H1 (cell line): ENCODE data around the gene RBM19. TPM values are rescaled to one million over a fixed set of nuclear protein-coding genes. Genes with fewer than 3 reads are reported as not detected.

Experiments
- BRCA1 ChIP-seq: IDR thresholded peaks from 2 replicates; pipeline ENCODE4 v1.6.1; 2012; ENCODE audit warnings: low read depth, low read length, improper control_type of control experiment
- CHD1 ChIP-seq: IDR thresholded peaks from 2 replicates; pipeline ENCODE4 v1.6.1; 2012; ENCODE audit warnings: low read depth, low read length, improper control_type of control experiment
- HDAC6 ChIP-seq: IDR thresholded peaks from one replicate; pipeline ENCODE4 v1.7.1; 2012; ENCODE audit warnings: low read depth, mild to moderate bottlenecking, inconsistent platforms, low read length, moderate library complexity
- JUND ChIP-seq: IDR thresholded peaks from 2 replicates; pipeline ENCODE4 v1.6.1; 2011; ENCODE audit warnings: mild to moderate bottlenecking, improper control_type of control experiment, low read length
- polyA plus RNA-seq, 7 experiments: library from polyadenylated mRNA; depleted of rRNA in 3 of 7; stranded (reverse) in 5 of 7; unstranded in 2 of 7; fragments of >200 nt in 5 of 7; fragments of 200-250 nt in 2 of 7; gene quantifications; 1 replicate in 5 of 7; 2 replicates in 1 of 7; 4 replicates in 1 of 7; pipeline versions ENCODE4 v1.2.1 to v1.2.3, GENCODE V29; 2011 to 2013; ENCODE audit warnings: missing spikeins in 2 of 7, mixed read lengths in 2 of 7
- total RNA-seq: library from RNA; stranded (reverse); fragmentation: NEBNext Ultra II Directional; extraction: Animal tissue kit (Norgen Biotek cat#: 25700); gene quantifications from 2 replicates; pipeline ENCODE4 v1.2.1, GENCODE V29; 2021
- TF ChIP-seq, protein P1 (sequence below): fragments of 300-600 bp; sonication (generic); IDR thresholded peaks from 2 replicates; pipeline ENCODE4 v1.7.1; 2012; ENCODE audit warnings: low read length, moderate library complexity, mild to moderate bottlenecking, inconsistent platforms; ENCODE audit not compliant: insufficient replicate concordance

Gene RBM19
- total and polyA plus RNA-seq, 2 of the 8 experiments (the other 6 are each of a cell fraction or from before 2014, with no cell fraction given), result 23.4 to 61.9 TPM

DNA sequence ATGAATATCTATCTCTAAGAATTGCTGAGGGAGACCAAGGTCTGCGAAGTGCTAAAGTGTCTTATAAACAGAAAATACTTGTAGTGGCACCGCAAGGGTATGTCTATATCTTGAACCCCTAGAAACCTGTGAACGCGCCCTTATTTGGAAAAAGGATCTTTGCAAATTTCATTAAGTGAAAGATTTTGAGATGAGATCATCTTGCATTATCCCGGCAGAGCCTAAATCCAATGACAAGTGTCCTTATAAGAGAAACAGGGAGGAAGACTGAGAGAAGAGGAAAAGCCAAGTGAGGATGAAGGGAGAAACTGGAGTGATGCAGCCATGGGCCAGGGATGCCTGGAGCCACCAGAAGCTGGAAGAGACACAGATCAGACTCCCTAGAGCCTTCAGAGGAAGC is 27.7 kb downstream of the RBM19 start (continued):
- TF ChIP-seq, protein P1, sequence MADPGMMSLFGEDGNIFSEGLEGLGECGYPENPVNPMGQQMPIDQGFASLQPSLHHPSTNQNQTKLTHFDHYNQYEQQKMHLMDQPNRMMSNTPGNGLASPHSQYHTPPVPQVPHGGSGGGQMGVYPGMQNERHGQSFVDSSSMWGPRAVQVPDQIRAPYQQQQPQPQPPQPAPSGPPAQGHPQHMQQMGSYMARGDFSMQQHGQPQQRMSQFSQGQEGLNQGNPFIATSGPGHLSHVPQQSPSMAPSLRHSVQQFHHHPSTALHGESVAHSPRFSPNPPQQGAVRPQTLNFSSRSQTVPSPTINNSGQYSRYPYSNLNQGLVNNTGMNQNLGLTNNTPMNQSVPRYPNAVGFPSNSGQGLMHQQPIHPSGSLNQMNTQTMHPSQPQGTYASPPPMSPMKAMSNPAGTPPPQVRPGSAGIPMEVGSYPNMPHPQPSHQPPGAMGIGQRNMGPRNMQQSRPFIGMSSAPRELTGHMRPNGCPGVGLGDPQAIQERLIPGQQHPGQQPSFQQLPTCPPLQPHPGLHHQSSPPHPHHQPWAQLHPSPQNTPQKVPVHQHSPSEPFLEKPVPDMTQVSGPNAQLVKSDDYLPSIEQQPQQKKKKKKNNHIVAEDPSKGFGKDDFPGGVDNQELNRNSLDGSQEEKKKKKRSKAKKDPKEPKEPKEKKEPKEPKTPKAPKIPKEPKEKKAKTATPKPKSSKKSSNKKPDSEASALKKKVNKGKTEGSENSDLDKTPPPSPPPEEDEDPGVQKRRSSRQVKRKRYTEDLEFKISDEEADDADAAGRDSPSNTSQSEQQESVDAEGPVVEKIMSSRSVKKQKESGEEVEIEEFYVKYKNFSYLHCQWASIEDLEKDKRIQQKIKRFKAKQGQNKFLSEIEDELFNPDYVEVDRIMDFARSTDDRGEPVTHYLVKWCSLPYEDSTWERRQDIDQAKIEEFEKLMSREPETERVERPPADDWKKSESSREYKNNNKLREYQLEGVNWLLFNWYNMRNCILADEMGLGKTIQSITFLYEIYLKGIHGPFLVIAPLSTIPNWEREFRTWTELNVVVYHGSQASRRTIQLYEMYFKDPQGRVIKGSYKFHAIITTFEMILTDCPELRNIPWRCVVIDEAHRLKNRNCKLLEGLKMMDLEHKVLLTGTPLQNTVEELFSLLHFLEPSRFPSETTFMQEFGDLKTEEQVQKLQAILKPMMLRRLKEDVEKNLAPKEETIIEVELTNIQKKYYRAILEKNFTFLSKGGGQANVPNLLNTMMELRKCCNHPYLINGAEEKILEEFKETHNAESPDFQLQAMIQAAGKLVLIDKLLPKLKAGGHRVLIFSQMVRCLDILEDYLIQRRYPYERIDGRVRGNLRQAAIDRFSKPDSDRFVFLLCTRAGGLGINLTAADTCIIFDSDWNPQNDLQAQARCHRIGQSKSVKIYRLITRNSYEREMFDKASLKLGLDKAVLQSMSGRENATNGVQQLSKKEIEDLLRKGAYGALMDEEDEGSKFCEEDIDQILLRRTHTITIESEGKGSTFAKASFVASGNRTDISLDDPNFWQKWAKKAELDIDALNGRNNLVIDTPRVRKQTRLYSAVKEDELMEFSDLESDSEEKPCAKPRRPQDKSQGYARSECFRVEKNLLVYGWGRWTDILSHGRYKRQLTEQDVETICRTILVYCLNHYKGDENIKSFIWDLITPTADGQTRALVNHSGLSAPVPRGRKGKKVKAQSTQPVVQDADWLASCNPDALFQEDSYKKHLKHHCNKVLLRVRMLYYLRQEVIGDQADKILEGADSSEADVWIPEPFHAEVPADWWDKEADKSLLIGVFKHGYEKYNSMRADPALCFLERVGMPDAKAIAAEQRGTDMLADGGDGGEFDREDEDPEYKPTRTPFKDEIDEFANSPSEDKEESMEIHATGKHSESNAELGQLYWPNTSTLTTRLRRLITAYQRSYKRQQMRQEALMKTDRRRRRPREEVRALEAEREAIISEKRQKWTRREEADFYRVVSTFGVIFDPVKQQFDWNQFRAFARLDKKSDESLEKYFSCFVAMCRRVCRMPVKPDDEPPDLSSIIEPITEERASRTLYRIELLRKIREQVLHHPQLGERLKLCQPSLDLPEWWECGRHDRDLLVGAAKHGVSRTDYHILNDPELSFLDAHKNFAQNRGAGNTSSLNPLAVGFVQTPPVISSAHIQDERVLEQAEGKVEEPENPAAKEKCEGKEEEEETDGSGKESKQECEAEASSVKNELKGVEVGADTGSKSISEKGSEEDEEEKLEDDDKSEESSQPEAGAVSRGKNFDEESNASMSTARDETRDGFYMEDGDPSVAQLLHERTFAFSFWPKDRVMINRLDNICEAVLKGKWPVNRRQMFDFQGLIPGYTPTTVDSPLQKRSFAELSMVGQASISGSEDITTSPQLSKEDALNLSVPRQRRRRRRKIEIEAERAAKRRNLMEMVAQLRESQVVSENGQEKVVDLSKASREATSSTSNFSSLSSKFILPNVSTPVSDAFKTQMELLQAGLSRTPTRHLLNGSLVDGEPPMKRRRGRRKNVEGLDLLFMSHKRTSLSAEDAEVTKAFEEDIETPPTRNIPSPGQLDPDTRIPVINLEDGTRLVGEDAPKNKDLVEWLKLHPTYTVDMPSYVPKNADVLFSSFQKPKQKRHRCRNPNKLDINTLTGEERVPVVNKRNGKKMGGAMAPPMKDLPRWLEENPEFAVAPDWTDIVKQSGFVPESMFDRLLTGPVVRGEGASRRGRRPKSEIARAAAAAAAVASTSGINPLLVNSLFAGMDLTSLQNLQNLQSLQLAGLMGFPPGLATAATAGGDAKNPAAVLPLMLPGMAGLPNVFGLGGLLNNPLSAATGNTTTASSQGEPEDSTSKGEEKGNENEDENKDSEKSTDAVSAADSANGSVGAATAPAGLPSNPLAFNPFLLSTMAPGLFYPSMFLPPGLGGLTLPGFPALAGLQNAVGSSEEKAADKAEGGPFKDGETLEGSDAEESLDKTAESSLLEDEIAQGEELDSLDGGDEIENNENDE, result no peak
- TF ChIP-seq JUND (no peak), HDAC6 (no peak), BRCA1 (no peak), CHD1 (no peak)
